Panc1 (cell line): ENCODE results near the gene EIF5AL1. TPM values are rescaled to one million over a fixed set of nuclear protein-coding genes. Genes with fewer than 3 reads are reported as not detected.
A peak's percentile ranks its signal among the peaks of the same experiment; 100 is the strongest.
"Not testable (repeated sequence)": the region's sequence is repeated elsewhere in the genome, so short reads cannot be mapped to it uniquely, and the experiment has no call there.

Source experiments
- ATAC-seq: fragments of 200-7000 bp; cut with Tn5 transposase; 2 replicates; pipeline ENCODE4 v1.9.1; 2020; ENCODE audit warnings: mild to moderate bottlenecking, moderate library complexity
- BruUV-seq: library from RNA; stranded (reverse); fragments of 400-500 nt; replicated peaks from 2 replicates; lab custom pipeline; 2021; lab: Mats Ljungman, UMichigan
- CTCF ChIA-PET: fragments of 300-600 bp; sonication (Branson Sonifier 250); formaldehyde crosslinking; loops from one replicate; lab custom pipeline; 2022; ENCODE audit warnings: antibody characterized with exemption; lab: Charles Lee
- POLR2A ChIA-PET: fragments of 300-600 bp; sonication (Branson Sonifier 250); formaldehyde crosslinking; loops from one replicate; lab custom pipeline; 2022; ENCODE audit warnings: antibody characterized with exemption; lab: Charles Lee
- DNase-seq: peaks from one replicate; pipeline ENCODE4 v3.0.0-alpha.2; 2010; ENCODE audit warnings: low read depth, low spot score
- H3K27ac ChIP-seq: 2 replicates; pipeline ENCODE4 v1.5.1; 2011; ENCODE audit warnings: mild to moderate bottlenecking, low read length, inconsistent platforms
- H3K27me3 ChIP-seq: fragments of 200-500 bp; sonication (Bioruptor generic); 2 replicates; pipeline ENCODE4 v1.6.0; 2014; ENCODE audit warnings: low read length, inconsistent platforms; ENCODE audit not compliant: control insufficient read depth, insufficient read depth
- H3K36me3 ChIP-seq: fragments of 200-500 bp; sonication (Bioruptor generic); 2 replicates; pipeline ENCODE4 v1.5.1; 2014; ENCODE audit warnings: inconsistent platforms, mild to moderate bottlenecking, low read length, moderate library complexity; ENCODE audit not compliant: control insufficient read depth, insufficient read depth
- H3K4me1 ChIP-seq: 2 replicates; pipeline ENCODE4 v1.5.1; 2011; ENCODE audit warnings: inconsistent platforms, mild to moderate bottlenecking, low read length, moderate library complexity; ENCODE audit not compliant: control insufficient read depth, insufficient read depth
- H3K4me3 ChIP-seq, 2 experiments: 2 replicates each; pipeline ENCODE4 v1.5.1; 2011 to 2012; ENCODE audit warnings: low read depth in 2 of 2, low read length in 2 of 2, mild to moderate bottlenecking in 2 of 2, inconsistent platforms in 1 of 2, moderate library complexity in 1 of 2
- H3K9me3 ChIP-seq: fragments of 200-500 bp; sonication (Bioruptor generic); 2 replicates; pipeline ENCODE4 v1.5.1; 2014; ENCODE audit warnings: low read depth, mild to moderate bottlenecking, inconsistent platforms, low read length, moderate library complexity; ENCODE audit not compliant: control insufficient read depth, insufficient read depth
- SIN3A ChIP-seq: IDR thresholded peaks from 2 replicates; pipeline ENCODE4 v1.6.1; 2012; ENCODE audit warnings: low read depth, mild to moderate bottlenecking, low read length, moderate library complexity, borderline replicate concordance; ENCODE audit not compliant: insufficient read depth
- TCF7L2 ChIP-seq: IDR thresholded peaks from 2 replicates; pipeline ENCODE4 v1.6.1; 2011; ENCODE audit warnings: mild to moderate bottlenecking, low read depth, low read length, inconsistent platforms
- in situ Hi-C: cut with HindIII; loops from 2 replicates; pipeline ENCODE4 v1.10.0; 2016; ENCODE audit warnings: low sequenced_read_pairs, low pct_unique_long_range_greater_than_20kb
- intact Hi-C: fragments of 100-400 bp; cut with micrococcal nuclease; formaldehyde crosslinking; loops from one replicate; pipeline ENCODE4 v1.10.0; 2022; ENCODE audit not compliant: unreplicated experiment
- total RNA-seq: library from RNA; stranded (reverse); gene quantifications from one replicate; pipeline ENCODE4 v1.2.1, GENCODE V29; 2021; ENCODE audit not compliant: unreplicated experiment
- TF ChIP-seq, protein P1 (sequence below), 2 experiments: IDR thresholded peaks; 2 replicates each; pipeline ENCODE4 v1.6.1; 2011 to 2012; ENCODE audit warnings: low read depth in 2 of 2, control low read depth in 1 of 2, low read length in 1 of 2, mild to moderate bottlenecking in 1 of 2, moderate library complexity in 1 of 2; ENCODE audit not compliant: insufficient read depth in 1 of 2

The EIF5AL1 gene
- total RNA-seq, 1 experiment from 2014 or later = 1.6 TPM

- Histone ChIP-seq H3K9me3 (no peaks in the 10 kb centered on the region), H3K4me1 (no peaks in the 10 kb centered on the region), H3K4me3 (no peak overlapping the region), H3K36me3 (no peaks in the 10 kb centered on the region), H3K27me3 (peaks cover 2% of the 10 kb centered on the region; the same call in 1 of the 2 replicates), H3K27ac (no peak overlapping the region)
- in situ Hi-C loops = no loop called here
- BruUV-seq = no TSS peak
- intact Hi-C loops = no loop called here
- POLR2A ChIA-PET = no interaction called here
- ATAC-seq = no peak
- CTCF ChIA-PET = interaction anchor here (0.8 kb wide), 1 partner anchor 131 kb away, joined by 5 read pairs; no protein-coding TSS in a partner anchor
- DNase-seq = no peak
- TF ChIP-seq, protein P1, sequence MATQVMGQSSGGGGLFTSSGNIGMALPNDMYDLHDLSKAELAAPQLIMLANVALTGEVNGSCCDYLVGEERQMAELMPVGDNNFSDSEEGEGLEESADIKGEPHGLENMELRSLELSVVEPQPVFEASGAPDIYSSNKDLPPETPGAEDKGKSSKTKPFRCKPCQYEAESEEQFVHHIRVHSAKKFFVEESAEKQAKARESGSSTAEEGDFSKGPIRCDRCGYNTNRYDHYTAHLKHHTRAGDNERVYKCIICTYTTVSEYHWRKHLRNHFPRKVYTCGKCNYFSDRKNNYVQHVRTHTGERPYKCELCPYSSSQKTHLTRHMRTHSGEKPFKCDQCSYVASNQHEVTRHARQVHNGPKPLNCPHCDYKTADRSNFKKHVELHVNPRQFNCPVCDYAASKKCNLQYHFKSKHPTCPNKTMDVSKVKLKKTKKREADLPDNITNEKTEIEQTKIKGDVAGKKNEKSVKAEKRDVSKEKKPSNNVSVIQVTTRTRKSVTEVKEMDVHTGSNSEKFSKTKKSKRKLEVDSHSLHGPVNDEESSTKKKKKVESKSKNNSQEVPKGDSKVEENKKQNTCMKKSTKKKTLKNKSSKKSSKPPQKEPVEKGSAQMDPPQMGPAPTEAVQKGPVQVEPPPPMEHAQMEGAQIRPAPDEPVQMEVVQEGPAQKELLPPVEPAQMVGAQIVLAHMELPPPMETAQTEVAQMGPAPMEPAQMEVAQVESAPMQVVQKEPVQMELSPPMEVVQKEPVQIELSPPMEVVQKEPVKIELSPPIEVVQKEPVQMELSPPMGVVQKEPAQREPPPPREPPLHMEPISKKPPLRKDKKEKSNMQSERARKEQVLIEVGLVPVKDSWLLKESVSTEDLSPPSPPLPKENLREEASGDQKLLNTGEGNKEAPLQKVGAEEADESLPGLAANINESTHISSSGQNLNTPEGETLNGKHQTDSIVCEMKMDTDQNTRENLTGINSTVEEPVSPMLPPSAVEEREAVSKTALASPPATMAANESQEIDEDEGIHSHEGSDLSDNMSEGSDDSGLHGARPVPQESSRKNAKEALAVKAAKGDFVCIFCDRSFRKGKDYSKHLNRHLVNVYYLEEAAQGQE (IDR thresholded peaks at IDR 0.05; ENCODE audit: insufficient read depth in 1 of 2, low read depth in 2 of 2, low read length in 1 of 2) = no peak
Observed at GRCh38 chr10:79505829-79506228, 6.5 kb upstream of the EIF5AL1 start.

DNA sequence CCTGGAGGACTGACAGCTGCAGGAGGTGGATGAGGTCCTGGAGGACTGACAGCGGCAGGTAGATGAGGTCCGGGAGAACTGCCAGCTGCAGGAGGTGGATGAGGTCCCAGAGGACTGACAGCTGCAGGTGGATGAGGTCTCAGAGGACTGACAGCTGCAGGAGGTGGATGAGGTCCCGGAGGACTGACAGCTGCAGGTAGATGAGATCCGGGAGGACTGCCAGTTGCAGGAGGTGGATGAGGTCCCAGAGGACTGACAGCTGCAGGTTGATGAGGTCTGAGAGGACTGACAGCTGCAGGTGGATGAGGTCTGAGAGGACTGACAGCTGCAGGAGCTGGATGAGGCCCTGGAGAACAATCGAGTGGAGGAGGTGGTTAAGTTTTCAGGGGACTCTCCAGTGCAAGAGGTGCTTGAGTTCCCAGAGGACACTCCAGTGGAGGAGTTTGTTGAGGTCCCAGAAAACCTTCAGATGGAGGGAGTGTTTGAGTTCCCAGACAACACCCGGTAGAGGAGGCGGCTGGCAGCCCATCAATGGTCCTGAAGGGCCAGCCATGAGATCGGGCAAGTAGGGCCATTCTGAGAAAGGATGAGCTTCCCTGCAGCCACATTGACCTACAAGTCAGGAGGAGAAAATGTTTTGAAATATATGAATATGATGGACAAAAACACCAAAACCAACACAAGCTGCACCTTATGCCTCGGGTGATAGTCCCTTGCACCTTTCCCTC is 4.7 kb upstream of the EIF5AL1 start:
- ATAC-seq = no peak

GRCh38 chr10:79508245-79508644 is 4.1 kb upstream of the EIF5AL1 start:
- H3K36me3 ChIP-seq, H3K4me3 ChIP-seq, H3K27me3 ChIP-seq, BruUV-seq, DNase-seq, H3K4me1 ChIP-seq, CTCF ChIA-PET, H3K27ac ChIP-seq, POLR2A ChIA-PET, H3K9me3 ChIP-seq, intact Hi-C loops, in situ Hi-C loops: not testable (repeated sequence)
- peak; percentile 54; the same call in 1 of the 2 replicates for ATAC-seq

More for the DNA sequence above, 4.7 kb upstream of the EIF5AL1 start:
- H3K9me3 ChIP-seq = no peaks in the 10 kb centered on the region
- H3K36me3 ChIP-seq = no peaks in the 10 kb centered on the region
- H3K4me1 ChIP-seq = no peaks in the 10 kb centered on the region
- DNase-seq = no peak
- in situ Hi-C loops (no loop called here), intact Hi-C loops (no loop called here)
- no TSS peak for BruUV-seq
- no peak overlapping the region for H3K4me3 ChIP-seq
- no peak overlapping the region for H3K27ac ChIP-seq
- TF ChIP-seq SIN3A (no peak), TCF7L2 (no peak)
- POLR2A ChIA-PET = no interaction called here
- CTCF ChIA-PET = interaction anchor here (0.7 kb wide), 1 partner anchor 597 kb away, joined by 4 read pairs; no protein-coding TSS in a partner anchor
- no peaks in the 10 kb centered on the region; the same call in 1 of the 2 replicates for H3K27me3 ChIP-seq

DNA sequence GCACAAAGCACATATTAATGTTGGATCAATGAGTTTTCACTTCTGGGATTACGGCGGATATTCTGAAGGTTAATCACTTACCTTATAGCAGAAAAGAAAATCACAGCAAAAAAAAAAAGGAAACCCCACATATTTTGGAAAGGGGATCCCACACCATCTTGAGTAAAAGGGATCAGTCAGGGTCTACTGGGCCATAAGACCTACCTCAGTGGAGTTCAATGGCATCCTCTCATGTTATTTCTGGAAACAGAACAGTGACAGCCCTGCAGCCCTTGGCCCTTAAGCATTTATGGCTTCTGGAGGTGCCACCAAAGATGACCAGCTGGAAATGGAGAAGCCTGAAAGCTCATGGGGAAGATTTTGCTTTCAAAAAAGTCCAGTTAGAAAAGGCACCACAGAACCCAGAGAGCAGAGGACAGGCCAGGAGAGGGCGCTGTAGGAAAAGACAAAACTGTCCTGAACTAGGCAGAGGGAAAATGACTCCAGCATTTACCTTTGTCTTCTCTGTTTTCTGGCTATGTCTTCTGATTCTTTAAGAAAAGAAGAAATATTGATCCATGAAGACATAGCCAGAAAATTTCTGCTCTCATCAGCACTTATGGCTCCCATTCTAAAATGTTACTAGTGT is 2.9 kb upstream of the EIF5AL1 start:
- H3K27ac ChIP-seq, CTCF ChIA-PET, H3K36me3 ChIP-seq, H3K4me3 ChIP-seq, POLR2A ChIA-PET, H3K27me3 ChIP-seq, BruUV-seq, in situ Hi-C loops, DNase-seq, H3K4me1 ChIP-seq, intact Hi-C loops, H3K9me3 ChIP-seq: not testable (repeated sequence)
- ATAC-seq = peak; percentile 82

DNA sequence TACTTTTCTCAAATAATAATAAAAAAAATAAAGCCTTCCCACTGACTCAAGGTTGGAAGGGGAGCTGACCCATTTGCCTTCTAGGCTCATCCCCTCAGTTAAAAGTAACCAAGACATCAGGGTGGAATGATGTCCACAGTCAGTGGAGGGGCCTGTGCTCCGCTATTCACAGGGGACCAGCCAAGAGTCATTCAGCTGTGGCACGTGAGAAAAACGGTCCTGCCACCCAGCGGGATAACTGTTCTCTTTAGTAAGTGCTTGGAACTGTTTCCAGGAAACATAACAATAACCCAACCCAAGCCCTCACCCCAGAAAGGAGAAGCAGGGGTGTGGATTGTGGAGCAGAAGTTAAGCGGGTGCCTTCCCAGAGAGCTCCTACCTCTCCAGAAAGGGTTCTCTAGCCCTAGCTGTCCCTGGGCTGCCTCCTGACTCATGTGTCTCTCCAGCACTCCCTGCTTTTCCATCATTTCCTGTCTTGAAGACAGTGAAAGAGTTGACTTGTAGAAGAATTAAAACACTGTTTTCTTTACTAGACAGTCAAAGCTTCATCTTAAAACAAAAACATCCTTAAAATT is 2.3 kb upstream of the EIF5AL1 start:
- CTCF ChIA-PET, H3K9me3 ChIP-seq, POLR2A ChIA-PET, DNase-seq, H3K36me3 ChIP-seq, ATAC-seq, H3K27me3 ChIP-seq, H3K27ac ChIP-seq, H3K4me1 ChIP-seq, in situ Hi-C loops, BruUV-seq, H3K4me3 ChIP-seq, intact Hi-C loops: not testable (repeated sequence)
